BLaER1 treated with 17β-estradiol and CSF1 and Interleukin-3, amounts not matched to agents 10 nM and 100 nM (cell line): ENCODE data around the gene SOX21.

Experiments
- H3K27ac ChIP-seq, 11 experiments: shearing (Covaris generic); formaldehyde crosslinking; 2 replicates each; pipeline ENCODE4 v1.8.1; 2022
- H3K27me3 ChIP-seq, 11 experiments: shearing (Covaris generic); formaldehyde crosslinking; 2 replicates each; pipeline ENCODE4 v1.8.1; 2022
- H3K36me3 ChIP-seq, 11 experiments: shearing (Covaris generic); formaldehyde crosslinking; 2 replicates each; pipeline ENCODE4 v1.8.1; 2022
- H3K4me1 ChIP-seq, 10 experiments: shearing (Covaris generic); formaldehyde crosslinking; 2 replicates each; pipeline ENCODE4 v1.8.1; 2022
- H3K4me2 ChIP-seq, 11 experiments: shearing (Covaris generic); formaldehyde crosslinking; 2 replicates each; pipeline ENCODE4 v1.8.1; 2022
- H3K4me3 ChIP-seq, 10 experiments: shearing (Covaris generic); formaldehyde crosslinking; 2 replicates each; pipeline ENCODE4 v1.8.1; 2022
- H3K9ac ChIP-seq, 11 experiments: shearing (Covaris generic); formaldehyde crosslinking; 2 replicates each; pipeline ENCODE4 v1.8.1; 2022
- H3K9me3 ChIP-seq, 11 experiments: shearing (Covaris generic); formaldehyde crosslinking; replicated peaks in 1 of 11; 2 replicates each; pipeline ENCODE4 v1.8.1; 2022
- H4K20me1 ChIP-seq, 11 experiments: shearing (Covaris generic); formaldehyde crosslinking; 2 replicates each; pipeline ENCODE4 v1.8.1; 2022
- Cebpa-rat ChIP-seq, 11 experiments: shearing (Covaris generic); IDR thresholded peaks; 2 replicates each; pipeline ENCODE4 v1.8.1; 2022

Gene SOX21

GRCh38 chr13:94700536-94700935 is 11.8 kb downstream of the SOX21 start:
- H4K20me1 ChIP-seq, result peaks cover 0 to 4% (median 0%) of the 10 kb centered on the region in 11 experiments; a peak in 3 of 22 replicates
- no peak overlapping the region for H3K4me3 ChIP-seq
- H3K36me3 ChIP-seq, result no peaks in the 10 kb centered on the region
- H3K27ac ChIP-seq, result no peak overlapping the region
- no peak overlapping the region for H3K4me2 ChIP-seq
- no peak for TF ChIP-seq Cebpa-rat (IDR thresholded peaks at IDR 0.05)
- H3K4me1 ChIP-seq, result no peaks in the 10 kb centered on the region
- H3K9ac ChIP-seq, result no peak overlapping the region
- peaks cover 37 to 58% (median 52%) of the 10 kb centered on the region in 11 experiments for H3K27me3 ChIP-seq
- H3K9me3 ChIP-seq, result peaks cover 32 to 45% (median 40%) of the 10 kb centered on the region in 11 experiments

- H4K20me1 ChIP-seq, result no peaks in the 10 kb centered on the region
- H3K27ac ChIP-seq, result no peak overlapping the region
- no peak overlapping the region for H3K4me2 ChIP-seq
- peaks cover 32 to 54% (median 48%) of the 10 kb centered on the region in 11 experiments for H3K27me3 ChIP-seq
- no peak overlapping the region for H3K4me3 ChIP-seq
- no peak for TF ChIP-seq Cebpa-rat (IDR thresholded peaks at IDR 0.05)
- H3K4me1 ChIP-seq, result no peaks in the 10 kb centered on the region
- no peak overlapping the region for H3K9ac ChIP-seq
- peaks cover 32 to 41% (median 36%) of the 10 kb centered on the region in 11 experiments for H3K9me3 ChIP-seq
- no peaks in the 10 kb centered on the region for H3K36me3 ChIP-seq
Observed at GRCh38 chr13:94700051-94700535, 12.3 kb downstream of the SOX21 start.

GRCh38 chr13:94696171-94696570 is 16.2 kb downstream of the SOX21 start:
- H3K36me3 ChIP-seq, result no peaks in the 10 kb centered on the region
- no peaks in the 10 kb centered on the region for H3K4me1 ChIP-seq
- no peak overlapping the region for H3K4me3 ChIP-seq
- H3K9me3 ChIP-seq, result peaks cover 0 to 4% (median under 1%) of the 10 kb centered on the region in 11 experiments; a peak in 7 of 22 replicates
- H3K4me2 ChIP-seq, result no peak overlapping the region
- H3K27ac ChIP-seq, result no peak overlapping the region
- H3K27me3 ChIP-seq, result peaks cover 0 to 15% (median 9%) of the 10 kb centered on the region in 11 experiments; a peak in 18 of 22 replicates
- H4K20me1 ChIP-seq, result no peaks in the 10 kb centered on the region
- no peak overlapping the region for H3K9ac ChIP-seq
- TF ChIP-seq Cebpa-rat (IDR thresholded peaks at IDR 0.05), result no peak

- Histone ChIP-seq H3K9ac (no peak overlapping the region), H3K27me3 (no peaks in the 10 kb centered on the region), H3K36me3 (no peaks in the 10 kb centered on the region), H3K27ac (no peak overlapping the region), H3K9me3 (no peaks in the 10 kb centered on the region), H3K4me3 (no peak overlapping the region), H4K20me1 (no peaks in the 10 kb centered on the region), H3K4me1 (no peaks in the 10 kb centered on the region), H3K4me2 (no peak overlapping the region)
- TF ChIP-seq Cebpa-rat (IDR thresholded peaks at IDR 0.05), result no peak
Observed at GRCh38 chr13:94692030-94692429, 20.3 kb downstream of the SOX21 start.

- Histone ChIP-seq H3K27ac (no peak overlapping the region), H3K27me3 (no peaks in the 10 kb centered on the region), H3K36me3 (no peaks in the 10 kb centered on the region), H3K9ac (no peak overlapping the region), H4K20me1 (no peaks in the 10 kb centered on the region), H3K4me2 (no peak overlapping the region), H3K4me3 (no peak overlapping the region), H3K9me3 (no peaks in the 10 kb centered on the region), H3K4me1 (no peaks in the 10 kb centered on the region)
- no peak for TF ChIP-seq Cebpa-rat (IDR thresholded peaks at IDR 0.05)
Observed at GRCh38 chr13:94683409-94683808, 28.9 kb downstream of the SOX21 start.

- no peaks in the 10 kb centered on the region for H3K9me3 ChIP-seq
- H3K4me3 ChIP-seq, result no peak overlapping the region
- no peaks in the 10 kb centered on the region for H3K4me1 ChIP-seq
- H3K27me3 ChIP-seq, result no peaks in the 10 kb centered on the region
- H3K27ac ChIP-seq, result no peak overlapping the region
- no peak overlapping the region for H3K9ac ChIP-seq
- no peak overlapping the region for H3K4me2 ChIP-seq
- no peaks in the 10 kb centered on the region for H3K36me3 ChIP-seq
- TF ChIP-seq Cebpa-rat (IDR thresholded peaks at IDR 0.05), result no peak
- H4K20me1 ChIP-seq, result no peaks in the 10 kb centered on the region
Observed at GRCh38 chr13:94682229-94682628, 30.1 kb downstream of the SOX21 start.

GRCh38 chr13:94679614-94680013 is 32.7 kb downstream of the SOX21 start:
- Histone ChIP-seq H3K27me3 (no peaks in the 10 kb centered on the region), H3K9ac (no peak overlapping the region), H3K9me3 (no peaks in the 10 kb centered on the region), H3K27ac (no peak overlapping the region), H3K4me2 (no peak overlapping the region), H3K4me3 (no peak overlapping the region), H3K4me1 (no peaks in the 10 kb centered on the region), H3K36me3 (no peaks in the 10 kb centered on the region), H4K20me1 (no peaks in the 10 kb centered on the region)
- TF ChIP-seq Cebpa-rat (IDR thresholded peaks at IDR 0.05), result no peak

GRCh38 chr13:94678845-94679244 is 33.5 kb downstream of the SOX21 start:
- Histone ChIP-seq H3K4me3 (no peak overlapping the region), H3K4me2 (no peak overlapping the region), H3K36me3 (no peaks in the 10 kb centered on the region), H3K9me3 (no peaks in the 10 kb centered on the region), H3K27me3 (no peaks in the 10 kb centered on the region), H4K20me1 (no peaks in the 10 kb centered on the region), H3K4me1 (no peaks in the 10 kb centered on the region), H3K27ac (no peak overlapping the region), H3K9ac (no peak overlapping the region)
- TF ChIP-seq Cebpa-rat (IDR thresholded peaks at IDR 0.05), result no peak

- no peak overlapping the region for H3K4me3 ChIP-seq
- H3K27ac ChIP-seq, result no peak overlapping the region
- no peak overlapping the region for H3K9ac ChIP-seq
- no peaks in the 10 kb centered on the region for H3K36me3 ChIP-seq
- TF ChIP-seq Cebpa-rat (IDR thresholded peaks at IDR 0.05), result no peak
- H3K9me3 ChIP-seq, result no peaks in the 10 kb centered on the region
- no peak overlapping the region for H3K4me2 ChIP-seq
- H3K27me3 ChIP-seq, result no peaks in the 10 kb centered on the region
- no peaks in the 10 kb centered on the region for H3K4me1 ChIP-seq
- H4K20me1 ChIP-seq, result no peaks in the 10 kb centered on the region
Observed at GRCh38 chr13:94677799-94678198, 34.5 kb downstream of the SOX21 start.

- no peak overlapping the region for H3K4me3 ChIP-seq
- H3K9ac ChIP-seq, result no peak overlapping the region
- TF ChIP-seq Cebpa-rat (IDR thresholded peaks at IDR 0.05), result no peak
- no peaks in the 10 kb centered on the region for H3K9me3 ChIP-seq
- H3K4me1 ChIP-seq, result no peaks in the 10 kb centered on the region
- no peaks in the 10 kb centered on the region for H3K36me3 ChIP-seq
- H3K27me3 ChIP-seq, result no peaks in the 10 kb centered on the region
- no peaks in the 10 kb centered on the region for H4K20me1 ChIP-seq
- H3K27ac ChIP-seq, result no peak overlapping the region
- H3K4me2 ChIP-seq, result no peak overlapping the region
Observed at GRCh38 chr13:94674609-94675348, 37.6 kb downstream of the SOX21 start.
